ENCODE data around the gene TWSG1. TPM values are rescaled to one million over a fixed set of nuclear protein-coding genes. Genes with fewer than 3 reads are reported as not detected.
"Not testable (repeated sequence)": the region's sequence is repeated elsewhere in the genome, so short reads cannot be mapped to it uniquely, and the experiment has no call there.

The TWSG1 gene
- total RNA-seq, 6 experiments from 2014 or later: 3.7 to 11.3 (median 5.9) TPM

DNA sequence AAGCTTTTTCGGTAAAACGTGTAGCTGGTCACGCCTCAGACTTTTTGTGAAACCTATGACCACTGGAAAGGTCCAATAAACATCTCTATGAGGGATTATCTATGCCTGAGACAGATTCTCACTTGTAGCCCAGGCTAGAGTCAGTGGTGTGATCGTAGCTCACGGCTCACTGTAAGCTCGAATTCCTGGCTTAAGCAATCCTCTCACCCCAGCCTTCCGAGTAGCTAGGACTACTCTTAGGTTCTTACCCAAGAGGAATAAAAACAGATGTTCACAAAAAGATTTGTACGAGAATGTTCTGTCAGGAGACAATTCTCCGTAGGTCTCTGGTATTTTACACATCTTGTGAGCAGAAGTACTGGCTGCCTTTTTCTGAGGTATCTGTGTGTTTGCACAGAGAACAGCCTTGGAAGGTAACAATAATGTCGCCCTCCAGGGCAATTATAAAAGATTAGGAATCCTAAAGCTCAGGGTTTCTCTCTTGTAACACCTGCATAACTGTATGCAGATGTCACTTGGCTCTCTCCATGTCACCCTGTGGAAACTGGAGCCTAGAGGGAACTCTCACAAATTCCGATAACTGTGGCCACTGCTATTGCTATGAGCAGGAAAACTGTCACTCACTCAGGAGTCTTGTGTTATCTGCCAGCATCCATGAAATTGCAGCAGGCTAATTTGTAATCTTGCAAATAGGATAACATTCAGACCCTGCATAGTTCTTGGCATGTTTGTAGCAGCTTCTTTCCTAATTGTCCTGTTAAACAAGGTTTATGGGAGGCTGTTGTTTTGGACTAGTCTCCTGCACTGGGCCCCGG, 115.2 kb downstream of the TWSG1 start:
- Histone ChIP-seq H3K4me1 (no peaks in the 10 kb centered on the region), H3K27me3 (no peaks in the 10 kb centered on the region), H3K9me3 (no peaks in the 10 kb centered on the region), H3K27ac (no peak overlapping the region), H3K36me3 (no peaks in the 10 kb centered on the region), H3K4me3 (no peak overlapping the region)
- intact Hi-C loops (cut with DNase I): no loop called here
- TF ChIP-seq, protein P1, sequence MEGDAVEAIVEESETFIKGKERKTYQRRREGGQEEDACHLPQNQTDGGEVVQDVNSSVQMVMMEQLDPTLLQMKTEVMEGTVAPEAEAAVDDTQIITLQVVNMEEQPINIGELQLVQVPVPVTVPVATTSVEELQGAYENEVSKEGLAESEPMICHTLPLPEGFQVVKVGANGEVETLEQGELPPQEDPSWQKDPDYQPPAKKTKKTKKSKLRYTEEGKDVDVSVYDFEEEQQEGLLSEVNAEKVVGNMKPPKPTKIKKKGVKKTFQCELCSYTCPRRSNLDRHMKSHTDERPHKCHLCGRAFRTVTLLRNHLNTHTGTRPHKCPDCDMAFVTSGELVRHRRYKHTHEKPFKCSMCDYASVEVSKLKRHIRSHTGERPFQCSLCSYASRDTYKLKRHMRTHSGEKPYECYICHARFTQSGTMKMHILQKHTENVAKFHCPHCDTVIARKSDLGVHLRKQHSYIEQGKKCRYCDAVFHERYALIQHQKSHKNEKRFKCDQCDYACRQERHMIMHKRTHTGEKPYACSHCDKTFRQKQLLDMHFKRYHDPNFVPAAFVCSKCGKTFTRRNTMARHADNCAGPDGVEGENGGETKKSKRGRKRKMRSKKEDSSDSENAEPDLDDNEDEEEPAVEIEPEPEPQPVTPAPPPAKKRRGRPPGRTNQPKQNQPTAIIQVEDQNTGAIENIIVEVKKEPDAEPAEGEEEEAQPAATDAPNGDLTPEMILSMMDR (IDR thresholded peaks at IDR 0.05): no peak
- no peak for TF ChIP-seq POLR2A (IDR thresholded peaks at IDR 0.05)
- WGBS (ENCODE audit: insufficient coverage, low coverage, low lambda C conversion rate, missing lambda C conversion rate): 59% methylated on average over 10 of the region's 12 CpGs
- no peak for ATAC-seq
- DNase-seq: no peak

DNA sequence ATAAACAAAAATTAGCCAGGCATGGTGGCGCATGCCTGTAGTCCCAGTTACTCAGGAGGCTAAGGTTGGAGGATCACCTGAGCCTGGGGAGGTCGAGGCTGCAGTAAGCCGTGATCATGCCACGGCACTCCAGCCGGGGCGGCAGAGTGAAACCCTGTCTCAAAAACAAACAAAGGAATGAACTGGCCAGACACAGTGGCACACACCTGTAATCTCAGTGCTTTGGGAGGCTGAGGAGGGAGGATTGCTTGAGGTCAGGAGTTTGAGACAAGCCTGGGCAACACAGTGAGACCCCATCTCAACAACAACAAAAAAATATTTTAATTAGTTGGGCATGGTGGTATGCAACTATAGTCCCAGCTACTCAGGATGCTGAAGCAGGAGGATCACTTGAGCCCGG, 116.3 kb downstream of the TWSG1 start:
- H3K27ac ChIP-seq; H3K36me3 ChIP-seq; intact Hi-C loops (cut with DNase I); ATAC-seq; DNase-seq; H3K9me3 ChIP-seq; H3K4me3 ChIP-seq; H3K27me3 ChIP-seq; H3K4me1 ChIP-seq: not testable (repeated sequence)
- 100% methylated on average over 1 of the region's 7 CpGs for WGBS (ENCODE audit: insufficient coverage, low coverage, low lambda C conversion rate, missing lambda C conversion rate)

Other genes starting within 250 kb of the TWSG1 start
- 100 to 1,000 TPM; 164 to 236 (median 183) TPM for gene NDUFV2, start 232.1 kb upstream of the TWSG1 start, total RNA-seq
- 10 to 100 TPM; 12.3 to 38.7 (median 21.4) TPM for gene ANKRD12, start 198.0 kb upstream of the TWSG1 start, total RNA-seq
- 10 to 100 TPM; 16.3 to 35.9 (median 21.5) TPM for gene RALBP1, start 140.7 kb downstream of the TWSG1 start, total RNA-seq

All from right lobe of liver (tissue), 6 donors.